Activated T-helper 1 cell treated with anti-CD3 and anti-CD28 coated beads, Interleukin-12 subunit alpha, Interleukin-12 subunit beta, Interleukin-2, Interleukin-4 antibody, amounts not matched to agents 30 ng/mL and 10 ng/mL and 1 ng/mL, durations not matched to agents 14 hours and 24 hours and 36 hours (primary cell): ENCODE measurements around the gene PCAT7. TPM values are rescaled to one million over a fixed set of nuclear protein-coding genes. Genes with fewer than 3 reads are reported as not detected.
A peak's percentile ranks its signal among the peaks of the same experiment; 100 is the strongest.

Experiments used
- DNase-seq: peaks from one replicate; pipeline ENCODE4 v3.0.0; 2021; ENCODE audit warnings: low spot score
- H3K27ac Mint-ChIP-seq: one replicate; pipeline ENCODE4 v1.8.0; 2021; ENCODE audit warnings: mild to moderate bottlenecking, mixed read lengths
- H3K27me3 Mint-ChIP-seq: one replicate; pipeline ENCODE4 v1.8.0; 2022; ENCODE audit warnings: mild to moderate bottlenecking, moderate library complexity, mixed read lengths; ENCODE audit not compliant: insufficient read depth
- H3K36me3 Mint-ChIP-seq: one replicate; pipeline ENCODE4 v1.8.0; 2021; ENCODE audit warnings: low read depth, mixed read lengths
- H3K4me1 Mint-ChIP-seq: one replicate; pipeline ENCODE4 v1.8.0; 2021; ENCODE audit warnings: low read depth, mixed read lengths
- H3K4me3 Mint-ChIP-seq: one replicate; pipeline ENCODE4 v1.8.0; 2021; ENCODE audit warnings: mild to moderate bottlenecking, moderate library complexity, mixed read lengths
- H3K9me3 Mint-ChIP-seq: one replicate; pipeline ENCODE4 v1.8.0; 2021; ENCODE audit warnings: mixed read lengths
- intact Hi-C: fragments of 100-400 bp; cut with micrococcal nuclease; formaldehyde crosslinking; loops from one replicate; pipeline ENCODE4 v1.15.1; 2024
- total RNA-seq: library from RNA; stranded (reverse); gene quantifications from 2 replicates; pipeline ENCODE4 v1.2.3, GENCODE V29; 2022

Gene PCAT7
- total RNA-seq, 1 donor from 2014 or later, result not detected

- no peaks in the 10 kb centered on the region for H3K36me3 Mint-ChIP-seq
- no peak for DNase-seq
- H3K27ac Mint-ChIP-seq, result no peak within 1 kb of the TSS
- no peaks in the 10 kb centered on the region for H3K9me3 Mint-ChIP-seq
- no peak within 1 kb of the TSS for H3K4me3 Mint-ChIP-seq
- H3K27me3 Mint-ChIP-seq, result peaks cover 6% of the 10 kb centered on the region
- intact Hi-C loops, result no loop called here
- no peaks in the 10 kb centered on the region for H3K4me1 Mint-ChIP-seq
Measured at GRCh38 chr9:94593459-94594345, 38.8 kb downstream of the PCAT7 start, which contains the start of gene FBP2. TSS of gene FBP2 (minus strand) at chr9:94593824. CDS start at chr9:94593726, 98 bp downstream.

- Mint-ChIP-seq H3K9me3 (no peaks in the 10 kb centered on the region), H3K36me3 (no peaks in the 10 kb centered on the region), H3K27ac (no peak overlapping the region), H3K4me1 (peaks cover 6% of the 10 kb centered on the region), H3K4me3 (no peak overlapping the region), H3K27me3 (peaks cover 5% of the 10 kb centered on the region)
- intact Hi-C loops, result no loop called here
- no peak for DNase-seq
Measured at GRCh38 chr9:94599102-94599501, 44.2 kb downstream of the PCAT7 start.

- no peaks in the 10 kb centered on the region for H3K36me3 Mint-ChIP-seq
- no peak for DNase-seq
- H3K27ac Mint-ChIP-seq, result no peak overlapping the region
- H3K4me3 Mint-ChIP-seq, result no peak overlapping the region
- H3K4me1 Mint-ChIP-seq, result peaks cover 6% of the 10 kb centered on the region
- no peaks in the 10 kb centered on the region for H3K9me3 Mint-ChIP-seq
- peaks cover 11% of the 10 kb centered on the region for H3K27me3 Mint-ChIP-seq
- intact Hi-C loops, result loop anchor here (5.0 to 10.0 kb wide), 3 partner anchors 288 to 535 kb away; partner anchors contain the start of gene ZNF169
Measured at GRCh38 chr9:94600258-94600657, 45.4 kb downstream of the PCAT7 start.

- no peak for DNase-seq
- Mint-ChIP-seq H3K9me3 (no peaks in the 10 kb centered on the region), H3K4me1 (peaks cover 6% of the 10 kb centered on the region), H3K36me3 (no peaks in the 10 kb centered on the region), H3K27me3 (peaks cover 16% of the 10 kb centered on the region), H3K27ac (no peak overlapping the region), H3K4me3 (no peak overlapping the region)
- intact Hi-C loops, result loop anchor here (5.0 to 10.0 kb wide), 3 partner anchors 288 to 536 kb away; partner anchors contain the start of gene ZNF169
Measured at GRCh38 chr9:94600715-94601114, 45.8 kb downstream of the PCAT7 start.

- no peaks in the 10 kb centered on the region for H3K9me3 Mint-ChIP-seq
- intact Hi-C loops, result loop anchor here (1.0 to 10.0 kb wide), 5 partner anchors 48 to 538 kb away; partner anchors contain the start of gene ZNF169
- no peak overlapping the region for H3K4me3 Mint-ChIP-seq
- peaks cover 6% of the 10 kb centered on the region for H3K4me1 Mint-ChIP-seq
- peaks cover 22% of the 10 kb centered on the region for H3K27me3 Mint-ChIP-seq
- no peak for DNase-seq
- no peak overlapping the region for H3K27ac Mint-ChIP-seq
- no peaks in the 10 kb centered on the region for H3K36me3 Mint-ChIP-seq
Measured at GRCh38 chr9:94602666-94603065, 47.8 kb downstream of the PCAT7 start.

GRCh38 chr9:94603259-94604160 lies 48.6 kb downstream of the PCAT7 start:
- intact Hi-C loops, result loop anchor here (1.0 to 10.0 kb wide), 5 partner anchors 49 to 539 kb away; partner anchors contain the start of gene ZNF169
- Mint-ChIP-seq H3K36me3 (no peaks in the 10 kb centered on the region), H3K27ac (no peak overlapping the region), H3K27me3 (peaks cover 22% of the 10 kb centered on the region), H3K4me3 (no peak overlapping the region), H3K9me3 (no peaks in the 10 kb centered on the region), H3K4me1 (peaks cover 6% of the 10 kb centered on the region)
- DNase-seq, result peak; percentile 53

- Mint-ChIP-seq H3K27ac (no peak overlapping the region), H3K4me3 (no peak overlapping the region), H3K9me3 (no peaks in the 10 kb centered on the region), H3K4me1 (peaks cover 11% of the 10 kb centered on the region), H3K27me3 (peaks cover 41% of the 10 kb centered on the region), H3K36me3 (no peaks in the 10 kb centered on the region)
- intact Hi-C loops, result loop anchor here (10.0 kb wide), 1 partner anchor 542 kb away; no protein-coding TSS in a partner anchor
- no peak for DNase-seq
Measured at GRCh38 chr9:94606646-94607422, 52.0 kb downstream of the PCAT7 start.

- Mint-ChIP-seq H3K36me3 (no peaks in the 10 kb centered on the region), H3K27me3 (peaks cover 46% of the 10 kb centered on the region), H3K27ac (no peak overlapping the region), H3K9me3 (no peaks in the 10 kb centered on the region), H3K4me1 (peaks cover 15% of the 10 kb centered on the region), H3K4me3 (no peak overlapping the region)
- intact Hi-C loops, result loop anchor here (10.0 kb wide), 1 partner anchor 543 kb away; no protein-coding TSS in a partner anchor
- DNase-seq, result no peak
Measured at GRCh38 chr9:94607423-94607691, 52.5 kb downstream of the PCAT7 start.

GRCh38 chr9:94610181-94610606 lies 55.3 kb downstream of the PCAT7 start:
- intact Hi-C loops, result no loop called here
- H3K4me3 Mint-ChIP-seq, result no peak overlapping the region
- no peaks in the 10 kb centered on the region for H3K36me3 Mint-ChIP-seq
- no peaks in the 10 kb centered on the region for H3K9me3 Mint-ChIP-seq
- no peak overlapping the region for H3K27ac Mint-ChIP-seq
- peaks cover 43% of the 10 kb centered on the region for H3K27me3 Mint-ChIP-seq
- peaks cover 9% of the 10 kb centered on the region for H3K4me1 Mint-ChIP-seq
- DNase-seq, result no peak

- peak overlapping the region; percentile 42 for H3K27ac Mint-ChIP-seq
- H3K9me3 Mint-ChIP-seq, result no peaks in the 10 kb centered on the region
- peak; percentile 2 for DNase-seq
- peaks cover 9% of the 10 kb centered on the region for H3K4me1 Mint-ChIP-seq
- no peak overlapping the region for H3K4me3 Mint-ChIP-seq
- peaks cover 36% of the 10 kb centered on the region for H3K27me3 Mint-ChIP-seq
- intact Hi-C loops, result no loop called here
- no peaks in the 10 kb centered on the region for H3K36me3 Mint-ChIP-seq
Measured at GRCh38 chr9:94611638-94612068, 56.8 kb downstream of the PCAT7 start.

- H3K27ac Mint-ChIP-seq, result no peak overlapping the region
- H3K4me1 Mint-ChIP-seq, result peaks cover 9% of the 10 kb centered on the region
- intact Hi-C loops, result no loop called here
- no peak overlapping the region for H3K4me3 Mint-ChIP-seq
- peaks cover 32% of the 10 kb centered on the region for H3K27me3 Mint-ChIP-seq
- DNase-seq, result no peak
- H3K9me3 Mint-ChIP-seq, result no peaks in the 10 kb centered on the region
- H3K36me3 Mint-ChIP-seq, result no peaks in the 10 kb centered on the region
Measured at GRCh38 chr9:94612071-94612470, 57.2 kb downstream of the PCAT7 start.

- no peaks in the 10 kb centered on the region for H3K9me3 Mint-ChIP-seq
- intact Hi-C loops, result no loop called here
- H3K27ac Mint-ChIP-seq, result no peak overlapping the region
Measured at GRCh38 chr9:94613003-94613402, 58.1 kb downstream of the PCAT7 start.

More at GRCh38 chr9:94613003-94613402, 58.1 kb downstream of the PCAT7 start:
- Mint-ChIP-seq H3K4me1 (peaks cover 9% of the 10 kb centered on the region), H3K36me3 (no peaks in the 10 kb centered on the region), H3K27me3 (peaks cover 32% of the 10 kb centered on the region), H3K4me3 (no peak overlapping the region)
- no peak for DNase-seq
